ENCODE results near the gene GABPB2.
A peak's percentile ranks its signal among the peaks of the same experiment; 100 is the strongest.

The GABPB2 gene

GRCh38 chr1:151133018-151133806, 62.7 kb downstream of the GABPB2 start:
- no peak for DNase-seq

GRCh38 chr1:151134396-151134795, 63.8 kb downstream of the GABPB2 start:
- DNase-seq: no peak

GRCh38 chr1:151134991-151135390, 64.4 kb downstream of the GABPB2 start:
- DNase-seq: no peak

GRCh38 chr1:151135433-151136385, 65.1 kb downstream of the GABPB2 start:
- DNase-seq: peak in 1 of 2 experiments; percentile 42

- no peak for DNase-seq
These were observed 67.2 kb downstream of the GABPB2 start for GRCh38 chr1:151137789-151138188.

- no peak for DNase-seq
These were observed 72.0 kb downstream of the GABPB2 start for GRCh38 chr1:151142411-151143056.

- DNase-seq: no peak
These were observed 72.5 kb downstream of the GABPB2 start for GRCh38 chr1:151143057-151143435.

GRCh38 chr1:151143986-151144385, 73.4 kb downstream of the GABPB2 start:
- DNase-seq: peak; percentile 62 to 79

GRCh38 chr1:151144474-151145303, 74.1 kb downstream of the GABPB2 start:
- DNase-seq: peak; percentile 93 to 97

GRCh38 chr1:151145304-151146071, 74.9 kb downstream of the GABPB2 start:
- peak; percentile 72 to 84 for DNase-seq

GRCh38 chr1:151146072-151146411, 75.5 kb downstream of the GABPB2 start:
- peak in 1 of 2 experiments; percentile 84 for DNase-seq

GRCh38 chr1:151146412-151147131, 76.0 kb downstream of the GABPB2 start, which contains the start of gene SEMA6C:
TSS of gene SEMA6C (minus strand) at chr1:151146631. CDS start at chr1:151142621, 4,010 bp downstream.
- DNase-seq: peak; percentile 95 to 100

- DNase-seq: peak in 1 of 2 experiments; percentile 33
These were observed 76.6 kb downstream of the GABPB2 start for GRCh38 chr1:151147132-151147503.

GRCh38 chr1:151147665-151148064, 77.1 kb downstream of the GABPB2 start:
- DNase-seq: no peak

GRCh38 chr1:151156515-151156819, 85.9 kb downstream of the GABPB2 start, which contains the start of gene TNFAIP8L2:
TSS of gene TNFAIP8L2 (plus strand) at chr1:151156649. CDS start at chr1:151158698, 2,049 bp downstream.
- peak in 1 of 2 experiments; percentile 45 for DNase-seq

- DNase-seq: no peak
These were observed 86.5 kb downstream of the GABPB2 start for GRCh38 chr1:151157067-151157531.

GRCh38 chr1:151158326-151158725, 87.8 kb downstream of the GABPB2 start:
- DNase-seq: no peak

- DNase-seq: no peak
These were observed 88.2 kb downstream of the GABPB2 start for GRCh38 chr1:151158751-151159251.

GRCh38 chr1:151159373-151159772, 88.8 kb downstream of the GABPB2 start:
- DNase-seq: no peak

- DNase-seq: no peak
These were observed 94.2 kb downstream of the GABPB2 start for GRCh38 chr1:151164732-151165280.

All from NCI-H526 (cell line).